Stimulated activated CD8-positive, alpha-beta memory T cell treated with anti-CD3 and anti-CD28 coated beads, Interleukin-12 subunit alpha, Interleukin-12 subunit beta, amount 100 ng/mL, for 4 hours (primary cell): ENCODE data around the gene CASQ1.

Experiments used
- DNase-seq: peaks from one replicate; pipeline ENCODE4 v3.0.0-alpha.2; 2020; ENCODE audit warnings: low read depth

CASQ1 gene

DNA sequence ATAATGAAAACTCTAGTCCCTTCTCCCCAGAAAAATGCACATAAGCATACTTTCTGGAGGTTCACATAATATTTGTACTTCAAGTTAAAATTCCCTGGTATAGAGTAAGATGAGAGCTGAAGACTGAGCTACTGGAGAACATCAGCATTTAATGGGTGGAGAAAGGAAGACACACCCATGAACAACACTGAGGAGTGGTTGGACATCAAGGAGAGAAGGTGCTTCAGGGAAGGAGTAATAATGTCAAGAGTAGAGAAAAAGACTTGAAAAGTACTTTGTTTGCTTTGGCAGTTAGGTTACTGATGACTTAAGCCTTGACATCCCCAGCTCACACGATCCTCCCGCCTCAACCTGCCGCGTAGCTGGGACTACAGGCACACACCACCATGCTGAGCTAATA, 36.7 kb downstream of the CASQ1 start:
- DNase-seq = no peak

GRCh38 chr1:160227561-160227960, 37.2 kb downstream of the CASQ1 start:
- DNase-seq = no peak

- no peak for DNase-seq
Measured at GRCh38 chr1:160228431-160228830, 38.1 kb downstream of the CASQ1 start.

DNA sequence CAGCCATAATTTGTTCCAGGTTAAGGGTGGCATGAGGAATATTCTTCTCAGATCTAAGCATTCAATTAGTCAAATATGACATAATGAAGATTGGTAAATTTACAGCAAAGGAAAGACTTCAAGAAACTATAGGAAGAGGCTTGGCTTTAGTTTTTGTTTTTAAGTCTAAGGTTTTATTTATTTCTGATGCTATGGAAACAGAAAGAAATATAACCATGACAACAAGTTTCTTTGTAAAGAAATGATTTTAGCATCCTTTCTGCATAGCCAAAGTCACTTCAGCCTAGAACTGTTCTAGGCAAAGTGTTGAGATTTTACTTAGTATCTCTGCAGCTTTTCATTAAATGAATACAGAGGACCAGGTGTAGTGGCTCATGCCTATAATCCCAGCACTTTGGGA, 42.5 kb downstream of the CASQ1 start:
- no peak for DNase-seq

- DNase-seq = no peak
Measured at GRCh38 chr1:160236806-160237205, 46.4 kb downstream of the CASQ1 start.

DNA sequence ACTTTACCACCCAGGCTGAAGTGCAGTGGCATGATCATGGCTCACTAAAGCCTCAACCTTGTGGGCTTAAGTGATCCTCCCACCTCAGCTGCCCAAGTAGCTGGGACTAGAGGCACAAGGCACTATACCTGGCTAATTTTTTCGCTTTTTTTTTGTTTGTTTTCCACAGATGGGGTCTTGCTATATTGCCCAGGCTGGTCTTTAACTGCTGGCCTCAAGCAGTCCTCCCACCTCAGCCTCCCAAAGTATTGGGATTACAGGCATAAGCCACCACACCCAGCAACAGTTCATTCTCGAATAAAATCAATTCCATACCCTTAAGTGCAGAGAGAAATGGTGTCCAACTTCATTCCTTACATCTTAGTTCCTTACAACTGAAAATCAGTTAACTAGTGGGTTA, 47.2 kb downstream of the CASQ1 start:
- DNase-seq = no peak

DNA sequence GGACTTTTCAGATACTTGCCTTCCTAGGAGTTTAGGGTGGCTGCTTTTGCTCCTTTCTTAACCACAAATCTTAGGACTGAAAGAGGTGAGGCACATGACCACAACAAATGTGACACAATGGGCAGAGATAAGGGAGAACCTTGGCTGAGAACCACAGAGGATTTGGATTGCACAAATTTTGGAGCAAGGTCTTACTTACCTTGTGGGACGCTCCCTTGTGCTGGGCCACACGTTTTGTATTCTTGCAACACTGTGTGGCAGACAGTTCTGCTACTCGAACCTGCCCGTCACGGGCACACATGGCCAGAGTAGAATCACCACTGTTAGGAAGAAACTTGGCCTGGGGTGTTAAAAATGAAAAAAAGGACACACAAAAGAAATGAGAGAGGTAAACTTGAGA, 48.0 kb downstream of the CASQ1 start:
- no peak for DNase-seq

GRCh38 chr1:160239582-160240299, 49.4 kb downstream of the CASQ1 start:
- no peak for DNase-seq

DNA sequence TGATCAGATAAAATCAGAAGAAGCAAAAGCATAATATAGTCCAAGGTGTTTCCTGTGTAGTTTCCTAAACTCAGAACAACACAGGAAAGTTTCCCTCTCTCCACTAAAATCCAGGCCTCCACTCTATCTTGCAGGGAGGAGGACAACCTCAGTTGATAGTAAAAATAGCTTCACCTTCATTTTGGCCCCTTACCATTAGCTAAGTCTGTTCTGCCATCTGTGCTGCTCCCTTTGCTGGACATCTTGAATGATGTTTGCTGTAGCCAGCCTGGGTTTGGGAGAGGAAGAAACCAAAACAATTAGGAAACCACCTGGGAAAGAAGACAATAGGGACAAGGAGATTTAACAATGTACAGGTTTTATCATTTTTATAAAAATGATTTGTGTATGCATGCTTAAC, 53.4 kb downstream of the CASQ1 start:
- no peak for DNase-seq

- no peak for DNase-seq
Measured at GRCh38 chr1:160244209-160244608, 53.8 kb downstream of the CASQ1 start.

DNA sequence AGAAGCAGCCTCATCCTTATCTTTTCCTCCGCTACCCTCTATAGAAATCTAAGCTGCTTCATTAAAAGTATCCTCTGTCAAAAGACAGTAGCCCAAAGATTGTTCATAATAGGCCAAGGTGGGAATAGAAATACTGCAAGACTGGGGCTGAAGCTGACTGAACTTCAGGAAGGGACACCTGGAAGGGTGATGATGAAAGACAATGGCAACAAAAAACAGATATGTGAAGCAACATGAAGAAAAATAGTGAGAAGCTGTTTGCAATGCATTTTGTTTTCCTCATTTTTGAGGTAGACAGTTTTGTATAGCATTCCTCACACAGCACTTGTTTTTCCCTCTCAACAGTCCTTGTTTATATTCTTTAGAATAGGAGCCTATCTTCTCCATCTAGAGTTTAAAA, 55.1 kb downstream of the CASQ1 start:
- no peak for DNase-seq

GRCh38 chr1:160247053-160247452, 56.7 kb downstream of the CASQ1 start:
- DNase-seq = no peak

- no peak for DNase-seq
Measured at GRCh38 chr1:160251011-160251410, 60.6 kb downstream of the CASQ1 start.
